Measurements from ENCODE around the gene GUCY1A1.

The GUCY1A1 gene

GRCh38 chr4:155658681-155659064 is 8.0 kb upstream of the GUCY1A1 start:
- DNase-seq (ENCODE audit: low spot score): no peak

GRCh38 chr4:155659176-155659575 is 7.5 kb upstream of the GUCY1A1 start:
- DNase-seq (ENCODE audit: low spot score): no peak

- DNase-seq (ENCODE audit: low spot score): no peak
These were observed 6.2 kb upstream of the GUCY1A1 start for GRCh38 chr4:155660436-155660835.

GRCh38 chr4:155665054-155665453 is 1.6 kb upstream of the GUCY1A1 start:
- no peak for DNase-seq (ENCODE audit: low spot score)

GRCh38 chr4:155667222-155667567 is 547 bp downstream of the GUCY1A1 start:
- no peak for DNase-seq (ENCODE audit: low spot score)

- DNase-seq (ENCODE audit: low spot score): no peak
These were observed 1.2 kb downstream of the GUCY1A1 start for GRCh38 chr4:155667568-155668511.

GRCh38 chr4:155668707-155669220 is 2.1 kb downstream of the GUCY1A1 start:
- no peak for DNase-seq (ENCODE audit: low spot score)

GRCh38 chr4:155672342-155672741 is 5.7 kb downstream of the GUCY1A1 start:
- no peak for DNase-seq (ENCODE audit: low spot score)

- no peak for DNase-seq (ENCODE audit: low spot score)
These were observed 6.9 kb downstream of the GUCY1A1 start for GRCh38 chr4:155673453-155673979.

- no peak for DNase-seq (ENCODE audit: low spot score)
These were observed 8.0 kb downstream of the GUCY1A1 start for GRCh38 chr4:155674669-155675071.

- no peak for DNase-seq (ENCODE audit: low spot score)
These were observed 9.2 kb downstream of the GUCY1A1 start for GRCh38 chr4:155675709-155676429.

- DNase-seq (ENCODE audit: low spot score): no peak
These were observed 9.8 kb downstream of the GUCY1A1 start for GRCh38 chr4:155676430-155676825.

- DNase-seq (ENCODE audit: low spot score): no peak
These were observed 11.4 kb downstream of the GUCY1A1 start for GRCh38 chr4:155678011-155678410.

GRCh38 chr4:155679343-155679742 is 12.7 kb downstream of the GUCY1A1 start:
- DNase-seq (ENCODE audit: low spot score): no peak

GRCh38 chr4:155681886-155682285 is 15.2 kb downstream of the GUCY1A1 start:
- no peak for DNase-seq (ENCODE audit: low spot score)

- DNase-seq (ENCODE audit: low spot score): no peak
These were observed 17.8 kb downstream of the GUCY1A1 start for GRCh38 chr4:155684423-155684822.

GRCh38 chr4:155684892-155685541 is 18.4 kb downstream of the GUCY1A1 start:
- DNase-seq (ENCODE audit: low spot score): no peak

- DNase-seq (ENCODE audit: low spot score): no peak
These were observed 20.8 kb downstream of the GUCY1A1 start for GRCh38 chr4:155687380-155687982.

GRCh38 chr4:155688211-155688610 is 21.6 kb downstream of the GUCY1A1 start:
- no peak for DNase-seq (ENCODE audit: low spot score)

- no peak for DNase-seq (ENCODE audit: low spot score)
These were observed 22.2 kb downstream of the GUCY1A1 start for GRCh38 chr4:155688860-155689259.

GRCh38 chr4:155690044-155690837 is 23.6 kb downstream of the GUCY1A1 start:
- DNase-seq (ENCODE audit: low spot score): no peak
